ENCODE results near the gene CHRNB1.

Gene CHRNB1

GRCh38 chr17:7403977-7404736, 40.7 kb upstream of the CHRNB1 start, which contains the start of gene TMEM256:
Gene TMEM256, minus strand, starts transcription at chr17:7404097. Its CDS starts 13 bp downstream, at chr17:7404084.
- Histone ChIP-seq H3K4me3 (ENCODE audit: low read depth, low read length) (peak within 1 kb of the TSS; percentile 89), H3K9me3 (ENCODE audit: severe bottlenecking) (no peaks in the 10 kb centered on the region), H3K27me3 (ENCODE audit: insufficient read depth, low read depth, severe bottlenecking) (no peaks in the 10 kb centered on the region), H3K36me3 (peaks cover 9% of the 10 kb centered on the region; the same call in 1 of the 2 replicates), H3K27ac (peak within 1 kb of the TSS; percentile 85)
- peak; percentile 98 for DNase-seq
- no peak for TF ChIP-seq CTCF (IDR thresholded peaks at IDR 0.05; ENCODE audit: low read depth, low read length)

- Histone ChIP-seq H3K9me3 (ENCODE audit: severe bottlenecking) (no peaks in the 10 kb centered on the region), H3K27ac (peak overlapping the region; percentile 85)
These were observed 40.0 kb upstream of the CHRNB1 start for GRCh38 chr17:7404737-7405349.

GRCh38 chr17:7405350-7406234, 39.3 kb upstream of the CHRNB1 start:
- H3K9me3 ChIP-seq (ENCODE audit: severe bottlenecking) = no peaks in the 10 kb centered on the region
- H3K27me3 ChIP-seq (ENCODE audit: insufficient read depth, low read depth, severe bottlenecking) = no peaks in the 10 kb centered on the region
- DNase-seq = peak; percentile 26
- peaks cover 16% of the 10 kb centered on the region for H3K36me3 ChIP-seq
- peak overlapping the region; percentile 85 for H3K27ac ChIP-seq
- H3K4me3 ChIP-seq (ENCODE audit: low read depth, low read length) = peak overlapping the region; percentile 89
- TF ChIP-seq CTCF (IDR thresholded peaks at IDR 0.05; ENCODE audit: low read depth, low read length) = no peak

More at GRCh38 chr17:7404737-7405349, 40.0 kb upstream of the CHRNB1 start:
- DNase-seq = peak; percentile 64
- H3K4me3 ChIP-seq (ENCODE audit: low read depth, low read length) = peak overlapping the region; percentile 89
- peaks cover 16% of the 10 kb centered on the region for H3K36me3 ChIP-seq
- H3K27me3 ChIP-seq (ENCODE audit: insufficient read depth, low read depth, severe bottlenecking) = no peaks in the 10 kb centered on the region
- TF ChIP-seq CTCF (IDR thresholded peaks at IDR 0.05; ENCODE audit: low read depth, low read length) = no peak

- Histone ChIP-seq H3K27me3 (ENCODE audit: insufficient read depth, low read depth, severe bottlenecking) (no peaks in the 10 kb centered on the region), H3K36me3 (peaks cover 16% of the 10 kb centered on the region), H3K9me3 (ENCODE audit: severe bottlenecking) (no peaks in the 10 kb centered on the region), H3K4me3 (ENCODE audit: low read depth, low read length) (peak overlapping the region; percentile 89), H3K27ac (no peak overlapping the region)
- no peak for TF ChIP-seq CTCF (IDR thresholded peaks at IDR 0.05; ENCODE audit: low read depth, low read length)
- no peak for DNase-seq
These were observed 38.5 kb upstream of the CHRNB1 start for GRCh38 chr17:7406235-7406825.

- Histone ChIP-seq H3K4me3 (ENCODE audit: low read depth, low read length) (no peak overlapping the region), H3K36me3 (peaks cover 13% of the 10 kb centered on the region), H3K27me3 (ENCODE audit: insufficient read depth, low read depth, severe bottlenecking) (no peaks in the 10 kb centered on the region), H3K9me3 (ENCODE audit: severe bottlenecking) (no peaks in the 10 kb centered on the region), H3K27ac (no peak overlapping the region)
- DNase-seq = no peak
- TF ChIP-seq CTCF (IDR thresholded peaks at IDR 0.05; ENCODE audit: low read depth, low read length) = no peak
These were observed 37.8 kb upstream of the CHRNB1 start for GRCh38 chr17:7407082-7407481.

All from WERI-Rb-1 (cell line).